OCI-LY1 (cell line): ENCODE measurements around the gene CCNQ.

Experiments used
- H2AFZ ChIP-seq: fragments of 200-600 bp; sonication (generic), shearing (Covaris generic); 2 replicates; pipeline ENCODE4 v1.6.0; 2014; ENCODE audit warnings: antibody characterized with exemption, mild to moderate bottlenecking, low read length
- H3F3A ChIP-seq: fragments of 200-600 bp; sonication (generic), shearing (Covaris generic); 2 replicates; pipeline ENCODE4 v1.6.0; 2014; ENCODE audit warnings: mild to moderate bottlenecking, antibody characterized with exemption, low read length, moderate library complexity; ENCODE audit not compliant: insufficient read depth
- H3K27ac ChIP-seq: fragments of 200-600 bp; sonication (generic); 2 replicates; pipeline ENCODE4 v1.5.1; 2014; ENCODE audit warnings: low read length, mixed run types, mild to moderate bottlenecking, low read depth; ENCODE audit not compliant: poor library complexity, severe bottlenecking
- H3K27me3 ChIP-seq: fragments of 200-600 bp; sonication (generic); 2 replicates; pipeline ENCODE4 v1.6.0; 2014; ENCODE audit warnings: antibody characterized with exemption, mild to moderate bottlenecking, low read length, moderate library complexity; ENCODE audit not compliant: insufficient read depth
- H3K36me3 ChIP-seq: fragments of 200-600 bp; sonication (generic); 2 replicates; pipeline ENCODE4 v1.6.1; 2014; ENCODE audit warnings: mild to moderate bottlenecking, antibody characterized with exemption, low read length, moderate library complexity, mixed read lengths; ENCODE audit not compliant: insufficient read depth
- H3K4me1 ChIP-seq: fragments of 200-600 bp; sonication (generic); 2 replicates; pipeline ENCODE4 v1.5.1; 2014; ENCODE audit warnings: mild to moderate bottlenecking, low read length, moderate library complexity; ENCODE audit not compliant: insufficient read depth, severe bottlenecking
- H3K4me2 ChIP-seq: fragments of 200-600 bp; sonication (generic), shearing (Covaris generic); 2 replicates; pipeline ENCODE4 v1.6.1; 2014; ENCODE audit warnings: low read length
- H3K4me3 ChIP-seq: fragments of 200-600 bp; sonication (generic); 2 replicates; pipeline ENCODE4 v1.5.1; 2014; ENCODE audit warnings: low read length, low read depth, mild to moderate bottlenecking, mixed read lengths; ENCODE audit not compliant: poor library complexity, severe bottlenecking
- H3K79me2 ChIP-seq: fragments of 200-600 bp; shearing (Covaris generic); 2 replicates; pipeline ENCODE4 v1.6.1; 2016; ENCODE audit warnings: mixed run types, low read length, mixed read lengths; ENCODE audit not compliant: insufficient read depth
- H3K9ac ChIP-seq: fragments of 200-600 bp; sonication (generic), shearing (Covaris generic); 2 replicates; pipeline ENCODE4 v1.6.1; 2014; ENCODE audit warnings: mild to moderate bottlenecking, low read length, mixed read lengths
- H3K9me2 ChIP-seq: fragments of 200-600 bp; sonication (generic), shearing (Covaris generic); 2 replicates; pipeline ENCODE4 v1.6.1; 2014; ENCODE audit warnings: low read depth, mild to moderate bottlenecking, low read length, mixed read lengths
- H3K9me3 ChIP-seq: fragments of 200-600 bp; shearing (Covaris generic); 2 replicates; pipeline ENCODE4 v1.6.1; 2014; ENCODE audit warnings: low read length, mixed read lengths
- H4K20me1 ChIP-seq: fragments of 200-600 bp; sonication (generic), shearing (Covaris generic); 2 replicates; pipeline ENCODE4 v1.6.0; 2016; ENCODE audit warnings: mild to moderate bottlenecking, low read length; ENCODE audit not compliant: insufficient read depth
- EZH2 ChIP-seq: fragments of 200-600 bp; sonication (generic), shearing (Covaris generic); IDR thresholded peaks from 2 replicates; pipeline ENCODE4 v1.8.0; 2017; ENCODE audit warnings: borderline replicate concordance, mixed run types, mild to moderate bottlenecking, antibody characterized with exemption, low read length, moderate library complexity, mixed read lengths
- TF ChIP-seq, protein P1 (sequence below): fragments of 200-600 bp; sonication (generic), shearing (Covaris generic); IDR thresholded peaks from 2 replicates; pipeline ENCODE4 v1.5.1; 2017; ENCODE audit warnings: mild to moderate bottlenecking, antibody characterized with exemption, low read length, moderate library complexity, mixed read lengths

CCNQ gene

DNA sequence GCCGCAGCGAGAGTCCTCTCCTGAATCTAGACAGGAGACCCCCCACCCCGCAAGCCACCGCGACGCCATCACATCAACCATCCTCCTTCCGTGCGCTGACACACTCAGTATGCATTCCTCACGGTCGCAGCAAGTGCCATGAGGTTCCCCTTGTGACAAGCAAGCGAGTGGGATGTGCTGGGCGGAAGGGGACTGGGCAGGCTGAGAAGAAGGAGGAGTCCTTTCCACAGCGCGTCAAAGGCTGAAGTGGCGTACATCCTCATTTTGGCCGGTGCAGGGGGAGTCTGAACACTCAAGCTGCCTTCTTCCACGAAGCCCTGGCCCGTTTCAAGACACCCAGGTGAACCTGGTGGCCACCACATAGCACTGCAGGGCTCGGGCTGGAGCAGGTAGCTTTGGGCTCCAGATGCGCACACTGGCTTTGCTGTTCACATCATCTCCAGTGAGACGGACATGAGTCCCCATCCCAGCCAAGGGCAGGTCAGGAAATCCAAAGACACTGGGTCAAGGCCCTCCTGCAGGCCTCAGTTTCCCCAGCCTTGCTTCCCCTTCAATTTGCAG is 30.4 kb downstream of the CCNQ start:
- Histone ChIP-seq H3K4me2 (no peak overlapping the region), H3K9me3 (no peaks in the 10 kb centered on the region), H3K4me1 (no peaks in the 10 kb centered on the region)

GRCh38 chrX:153565996-153566580 is 32.9 kb downstream of the CCNQ start:
- no peaks in the 10 kb centered on the region for H3F3A ChIP-seq
- no peak overlapping the region for H2AFZ ChIP-seq
- no peak overlapping the region for H3K9ac ChIP-seq
- no peaks in the 10 kb centered on the region for H3K27me3 ChIP-seq
- no peak overlapping the region for H3K4me3 ChIP-seq
- H3K9me2 ChIP-seq, result no peaks in the 10 kb centered on the region
- no peak overlapping the region for H3K27ac ChIP-seq
- no peaks in the 10 kb centered on the region for H3K9me3 ChIP-seq
- H3K36me3 ChIP-seq, result no peaks in the 10 kb centered on the region
- H3K4me2 ChIP-seq, result no peak overlapping the region; the same call in 1 of the 2 replicates
- H3K79me2 ChIP-seq, result no peaks in the 10 kb centered on the region
- H3K4me1 ChIP-seq, result no peaks in the 10 kb centered on the region
- TF ChIP-seq, protein P1, sequence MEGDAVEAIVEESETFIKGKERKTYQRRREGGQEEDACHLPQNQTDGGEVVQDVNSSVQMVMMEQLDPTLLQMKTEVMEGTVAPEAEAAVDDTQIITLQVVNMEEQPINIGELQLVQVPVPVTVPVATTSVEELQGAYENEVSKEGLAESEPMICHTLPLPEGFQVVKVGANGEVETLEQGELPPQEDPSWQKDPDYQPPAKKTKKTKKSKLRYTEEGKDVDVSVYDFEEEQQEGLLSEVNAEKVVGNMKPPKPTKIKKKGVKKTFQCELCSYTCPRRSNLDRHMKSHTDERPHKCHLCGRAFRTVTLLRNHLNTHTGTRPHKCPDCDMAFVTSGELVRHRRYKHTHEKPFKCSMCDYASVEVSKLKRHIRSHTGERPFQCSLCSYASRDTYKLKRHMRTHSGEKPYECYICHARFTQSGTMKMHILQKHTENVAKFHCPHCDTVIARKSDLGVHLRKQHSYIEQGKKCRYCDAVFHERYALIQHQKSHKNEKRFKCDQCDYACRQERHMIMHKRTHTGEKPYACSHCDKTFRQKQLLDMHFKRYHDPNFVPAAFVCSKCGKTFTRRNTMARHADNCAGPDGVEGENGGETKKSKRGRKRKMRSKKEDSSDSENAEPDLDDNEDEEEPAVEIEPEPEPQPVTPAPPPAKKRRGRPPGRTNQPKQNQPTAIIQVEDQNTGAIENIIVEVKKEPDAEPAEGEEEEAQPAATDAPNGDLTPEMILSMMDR, result no peak
- no peak for TF ChIP-seq EZH2
- H4K20me1 ChIP-seq, result no peaks in the 10 kb centered on the region

More for the DNA sequence above, 30.4 kb downstream of the CCNQ start:
- Histone ChIP-seq H3K4me3 (no peak overlapping the region), H4K20me1 (no peaks in the 10 kb centered on the region), H3F3A (no peaks in the 10 kb centered on the region), H3K9me2 (no peaks in the 10 kb centered on the region), H3K27ac (no peak overlapping the region), H2AFZ (no peak overlapping the region), H3K9ac (no peak overlapping the region), H3K27me3 (no peaks in the 10 kb centered on the region), H3K36me3 (no peaks in the 10 kb centered on the region), H3K79me2 (no peaks in the 10 kb centered on the region)
- TF ChIP-seq, protein P1, result no peak
- no peak for TF ChIP-seq EZH2

GRCh38 chrX:153564047-153564606 is 34.8 kb downstream of the CCNQ start:
- no peak for TF ChIP-seq EZH2
- TF ChIP-seq, protein P1, result no peak
- Histone ChIP-seq H3K4me2 (no peak overlapping the region), H3K9me2 (no peaks in the 10 kb centered on the region), H3K27me3 (no peaks in the 10 kb centered on the region), H3K9me3 (no peaks in the 10 kb centered on the region), H2AFZ (no peak overlapping the region), H4K20me1 (no peaks in the 10 kb centered on the region), H3K27ac (no peak overlapping the region), H3K36me3 (no peaks in the 10 kb centered on the region), H3K4me3 (no peak overlapping the region), H3K79me2 (no peaks in the 10 kb centered on the region), H3K9ac (no peak overlapping the region), H3K4me1 (no peaks in the 10 kb centered on the region), H3F3A (no peaks in the 10 kb centered on the region)
